ENCODE results near the gene MBNL2.

MBNL2 gene

DNA sequence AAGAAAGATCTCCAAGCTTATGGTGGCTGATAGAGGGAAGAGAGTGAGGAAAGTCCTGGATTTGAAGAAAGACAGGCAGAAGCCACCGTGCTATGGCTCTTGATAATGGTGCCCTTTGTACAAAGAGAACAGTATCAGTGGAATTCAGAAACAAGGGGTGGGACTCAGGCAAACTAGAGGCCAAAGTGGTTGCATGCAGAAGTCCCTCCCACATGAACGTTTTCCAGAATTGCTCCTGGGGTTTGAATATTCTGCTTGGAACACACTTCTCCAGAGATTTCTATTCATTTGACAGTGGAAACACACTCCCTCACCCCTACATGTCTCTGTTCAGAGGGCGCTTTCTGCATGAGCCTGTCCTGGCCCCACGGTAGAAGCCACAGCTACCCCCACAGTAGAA is 10.1 kb upstream of the MBNL2 start:
- H3K36me3 ChIP-seq = no peaks in the 10 kb centered on the region
- TF ChIP-seq, protein P1, sequence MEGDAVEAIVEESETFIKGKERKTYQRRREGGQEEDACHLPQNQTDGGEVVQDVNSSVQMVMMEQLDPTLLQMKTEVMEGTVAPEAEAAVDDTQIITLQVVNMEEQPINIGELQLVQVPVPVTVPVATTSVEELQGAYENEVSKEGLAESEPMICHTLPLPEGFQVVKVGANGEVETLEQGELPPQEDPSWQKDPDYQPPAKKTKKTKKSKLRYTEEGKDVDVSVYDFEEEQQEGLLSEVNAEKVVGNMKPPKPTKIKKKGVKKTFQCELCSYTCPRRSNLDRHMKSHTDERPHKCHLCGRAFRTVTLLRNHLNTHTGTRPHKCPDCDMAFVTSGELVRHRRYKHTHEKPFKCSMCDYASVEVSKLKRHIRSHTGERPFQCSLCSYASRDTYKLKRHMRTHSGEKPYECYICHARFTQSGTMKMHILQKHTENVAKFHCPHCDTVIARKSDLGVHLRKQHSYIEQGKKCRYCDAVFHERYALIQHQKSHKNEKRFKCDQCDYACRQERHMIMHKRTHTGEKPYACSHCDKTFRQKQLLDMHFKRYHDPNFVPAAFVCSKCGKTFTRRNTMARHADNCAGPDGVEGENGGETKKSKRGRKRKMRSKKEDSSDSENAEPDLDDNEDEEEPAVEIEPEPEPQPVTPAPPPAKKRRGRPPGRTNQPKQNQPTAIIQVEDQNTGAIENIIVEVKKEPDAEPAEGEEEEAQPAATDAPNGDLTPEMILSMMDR (IDR thresholded peaks at IDR 0.05; ENCODE audit: low read depth, low read length) = no peak
- peaks cover 4% of the 10 kb centered on the region for H3K9me3 ChIP-seq (ENCODE audit: severe bottlenecking)
- H3K27me3 ChIP-seq (ENCODE audit: insufficient read depth, low read depth, severe bottlenecking) = no peaks in the 10 kb centered on the region
- no peak overlapping the region for H3K4me3 ChIP-seq (ENCODE audit: low read depth, low read length)
- no peak for DNase-seq
- H3K27ac ChIP-seq = no peak overlapping the region

DNA sequence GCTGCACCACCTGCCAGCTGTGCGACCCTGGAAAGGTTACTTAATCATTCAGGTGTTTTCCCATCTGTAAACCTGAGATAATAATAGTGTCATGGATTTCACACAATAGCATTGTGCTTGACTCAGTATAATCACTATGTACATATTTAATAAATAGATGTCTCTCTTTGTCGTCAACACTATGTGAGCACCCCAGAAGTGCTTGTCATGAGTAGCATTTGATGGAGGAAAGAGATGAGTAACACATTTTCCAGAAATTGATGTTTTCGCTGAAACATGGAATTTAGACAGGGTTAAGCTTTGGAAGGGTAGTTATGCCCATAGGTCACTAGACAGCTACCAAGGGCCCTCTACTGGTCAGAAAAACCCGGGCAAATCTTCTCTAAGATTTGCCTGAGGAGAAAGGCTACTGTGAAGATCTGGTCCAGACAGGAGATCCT is 9.5 kb upstream of the MBNL2 start:
- peak; percentile 69 for DNase-seq
- H3K27ac ChIP-seq = no peak overlapping the region
- H3K36me3 ChIP-seq = no peaks in the 10 kb centered on the region
- H3K27me3 ChIP-seq (ENCODE audit: insufficient read depth, low read depth, severe bottlenecking) = no peaks in the 10 kb centered on the region
- TF ChIP-seq, protein P1 (IDR thresholded peaks at IDR 0.05; ENCODE audit: low read depth, low read length) = peak; percentile 82
- no peak overlapping the region for H3K4me3 ChIP-seq (ENCODE audit: low read depth, low read length)
- no peaks in the 10 kb centered on the region for H3K9me3 ChIP-seq (ENCODE audit: severe bottlenecking)

DNA sequence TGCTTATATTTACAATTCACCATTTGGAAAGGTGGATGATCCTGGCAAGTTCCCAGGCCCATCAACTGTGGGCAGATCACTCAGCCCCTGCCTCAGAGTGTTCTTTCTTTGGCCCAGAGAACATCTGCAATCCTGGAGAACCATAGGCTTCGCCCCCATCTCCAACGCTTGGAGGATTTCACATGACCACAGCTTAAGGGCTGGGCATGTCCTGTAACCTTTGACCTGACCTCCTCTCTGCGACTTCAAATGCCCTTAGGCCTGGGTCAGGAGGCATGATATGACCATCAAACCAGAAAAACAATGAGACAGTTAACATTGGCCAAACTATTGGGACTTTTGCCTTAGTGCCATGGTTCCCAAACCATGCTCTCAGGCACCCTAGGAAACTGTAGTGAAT is 7.2 kb upstream of the MBNL2 start:
- Histone ChIP-seq H3K36me3 (no peaks in the 10 kb centered on the region), H3K27ac (no peak overlapping the region), H3K27me3 (ENCODE audit: insufficient read depth, low read depth, severe bottlenecking) (no peaks in the 10 kb centered on the region), H3K4me3 (ENCODE audit: low read depth, low read length) (no peak overlapping the region), H3K9me3 (ENCODE audit: severe bottlenecking) (no peaks in the 10 kb centered on the region)
- TF ChIP-seq, protein P1 (IDR thresholded peaks at IDR 0.05; ENCODE audit: low read depth, low read length) = no peak
- DNase-seq = no peak

DNA sequence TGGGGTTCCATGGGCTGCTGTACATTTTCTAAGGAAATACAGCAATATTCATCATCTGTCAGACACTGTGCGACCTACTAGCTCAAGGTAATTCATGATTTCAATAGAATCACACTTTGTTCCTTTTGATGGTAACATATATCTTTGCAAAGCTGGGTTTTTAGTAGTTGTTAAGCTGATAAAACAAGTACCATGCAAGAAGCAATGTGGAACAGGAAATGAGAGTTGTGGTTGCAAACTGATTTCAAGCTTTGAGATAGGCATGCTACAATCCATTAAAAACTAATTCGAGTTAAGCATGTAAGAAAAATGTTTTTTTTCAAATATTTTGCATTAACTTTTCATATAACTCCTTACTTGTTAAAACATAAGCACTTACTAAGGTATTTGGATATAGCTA is 6.8 kb upstream of the MBNL2 start:
- Histone ChIP-seq H3K4me3 (ENCODE audit: low read depth, low read length) (no peak overlapping the region), H3K36me3 (no peaks in the 10 kb centered on the region), H3K9me3 (ENCODE audit: severe bottlenecking) (no peaks in the 10 kb centered on the region), H3K27me3 (ENCODE audit: insufficient read depth, low read depth, severe bottlenecking) (no peaks in the 10 kb centered on the region), H3K27ac (no peak overlapping the region)
- TF ChIP-seq, protein P1 (IDR thresholded peaks at IDR 0.05; ENCODE audit: low read depth, low read length) = no peak
- no peak for DNase-seq

DNA sequence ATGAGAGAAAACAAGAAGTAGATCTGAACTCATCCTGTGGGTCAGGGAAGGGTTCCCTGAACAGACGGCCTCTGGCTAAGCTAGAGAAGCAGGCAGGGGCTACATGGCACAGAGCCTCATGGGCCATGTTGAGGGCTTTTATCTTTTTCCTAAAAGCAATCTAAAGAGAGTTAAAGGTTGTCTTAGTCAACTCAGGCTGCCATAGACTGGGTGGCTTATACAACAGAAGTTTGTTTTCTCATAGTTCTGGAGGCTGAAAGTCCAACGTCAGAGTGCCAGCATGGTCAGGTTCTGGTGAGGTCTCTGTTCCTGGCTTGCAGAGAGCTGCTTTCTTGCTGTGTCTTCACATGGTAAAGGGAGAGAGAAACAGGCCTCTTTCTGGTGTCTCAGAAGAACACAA is 2.9 kb upstream of the MBNL2 start:
- TF ChIP-seq, protein P1 (IDR thresholded peaks at IDR 0.05; ENCODE audit: low read depth, low read length) = no peak
- DNase-seq = no peak
- Histone ChIP-seq H3K27me3 (ENCODE audit: insufficient read depth, low read depth, severe bottlenecking) (no peaks in the 10 kb centered on the region), H3K27ac (no peak overlapping the region), H3K36me3 (no peaks in the 10 kb centered on the region), H3K9me3 (ENCODE audit: severe bottlenecking) (no peaks in the 10 kb centered on the region), H3K4me3 (ENCODE audit: low read depth, low read length) (no peak overlapping the region)

DNA sequence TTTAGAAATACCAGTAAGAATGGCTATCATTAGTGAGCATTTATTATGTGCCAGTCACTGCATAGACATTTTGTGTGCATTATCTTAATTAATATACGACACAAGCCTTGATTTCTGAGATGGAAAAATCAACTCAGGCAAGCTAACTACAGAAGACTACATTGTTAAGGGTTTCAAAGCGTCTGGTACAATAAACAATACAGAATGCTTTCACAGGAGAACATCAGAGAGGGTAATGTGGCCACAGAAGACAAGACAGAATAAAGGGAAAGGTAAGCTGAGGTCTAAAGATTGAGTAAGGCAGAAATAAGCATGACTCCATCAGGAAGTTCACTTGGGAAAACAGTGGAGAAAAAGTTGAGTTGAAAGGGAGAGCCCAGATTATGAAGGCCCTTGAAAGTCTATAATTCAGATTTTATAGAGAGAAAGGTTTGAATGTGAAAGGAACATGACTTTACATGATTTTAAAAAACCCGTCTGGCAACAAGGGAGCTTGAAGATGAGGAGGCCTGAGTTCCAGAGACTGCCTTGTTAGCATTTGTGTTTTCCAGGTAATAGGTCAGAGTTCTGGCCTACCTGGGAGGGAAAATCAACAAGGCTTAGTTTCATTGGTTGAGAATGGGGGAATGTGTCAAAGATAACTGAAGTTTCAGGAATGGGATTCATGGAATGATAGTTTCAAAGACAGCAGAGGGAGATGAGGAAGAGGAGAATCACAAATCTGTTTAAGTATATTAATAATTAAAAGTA is 1.8 kb upstream of the MBNL2 start:
- Histone ChIP-seq H3K9me3 (ENCODE audit: severe bottlenecking) (no peaks in the 10 kb centered on the region), H3K4me3 (ENCODE audit: low read depth, low read length) (no peak overlapping the region), H3K27ac (no peak overlapping the region), H3K36me3 (no peaks in the 10 kb centered on the region), H3K27me3 (ENCODE audit: insufficient read depth, low read depth, severe bottlenecking) (no peaks in the 10 kb centered on the region)
- TF ChIP-seq, protein P1 (IDR thresholded peaks at IDR 0.05; ENCODE audit: low read depth, low read length) = no peak
- DNase-seq = no peak

Measured in WERI-Rb-1 (cell line).